ENCODE data around the gene CNTROB.

CNTROB gene

GRCh38 chr17:7894866-7895265 is 37.1 kb upstream of the CNTROB start:
- TF ChIP-seq CTCF (IDR thresholded peaks at IDR 0.05; ENCODE audit: extremely low read depth, missing control alignments) = no peak
- no peak for DNase-seq (ENCODE audit: low spot score)

GRCh38 chr17:7897090-7897489 is 34.9 kb upstream of the CNTROB start:
- DNase-seq (ENCODE audit: low spot score) = no peak
- no peak for TF ChIP-seq CTCF (IDR thresholded peaks at IDR 0.05; ENCODE audit: extremely low read depth, missing control alignments)

- DNase-seq (ENCODE audit: low spot score) = no peak
- no peak for TF ChIP-seq CTCF (IDR thresholded peaks at IDR 0.05; ENCODE audit: extremely low read depth, missing control alignments)
Measured at GRCh38 chr17:7897773-7898172, 34.2 kb upstream of the CNTROB start.

- no peak for TF ChIP-seq CTCF (IDR thresholded peaks at IDR 0.05; ENCODE audit: extremely low read depth, missing control alignments)
- no peak for DNase-seq (ENCODE audit: low spot score)
Measured at GRCh38 chr17:7903154-7904103, 28.6 kb upstream of the CNTROB start.

GRCh38 chr17:7909089-7909488 is 22.9 kb upstream of the CNTROB start:
- TF ChIP-seq CTCF (IDR thresholded peaks at IDR 0.05; ENCODE audit: extremely low read depth, missing control alignments) = no peak
- no peak for DNase-seq (ENCODE audit: low spot score)

GRCh38 chr17:7910281-7910680 is 21.7 kb upstream of the CNTROB start:
- no peak for DNase-seq (ENCODE audit: low spot score)
- TF ChIP-seq CTCF (IDR thresholded peaks at IDR 0.05; ENCODE audit: extremely low read depth, missing control alignments) = no peak

- TF ChIP-seq CTCF (IDR thresholded peaks at IDR 0.05; ENCODE audit: extremely low read depth, missing control alignments) = no peak
- no peak for DNase-seq (ENCODE audit: low spot score)
Measured at GRCh38 chr17:7910711-7911110, 21.3 kb upstream of the CNTROB start.
